GM12873 (cell line): ENCODE measurements around the gene LRIT2.

Experiments
- TF ChIP-seq, protein P1 (sequence below): IDR thresholded peaks from 2 replicates; pipeline ENCODE4 v1.5.1; 2012; ENCODE audit warnings: low read depth, mild to moderate bottlenecking, moderate library complexity, low read length, control low read depth; ENCODE audit not compliant: insufficient read depth; ENCODE audit errors: missing control alignments

LRIT2 gene

DNA sequence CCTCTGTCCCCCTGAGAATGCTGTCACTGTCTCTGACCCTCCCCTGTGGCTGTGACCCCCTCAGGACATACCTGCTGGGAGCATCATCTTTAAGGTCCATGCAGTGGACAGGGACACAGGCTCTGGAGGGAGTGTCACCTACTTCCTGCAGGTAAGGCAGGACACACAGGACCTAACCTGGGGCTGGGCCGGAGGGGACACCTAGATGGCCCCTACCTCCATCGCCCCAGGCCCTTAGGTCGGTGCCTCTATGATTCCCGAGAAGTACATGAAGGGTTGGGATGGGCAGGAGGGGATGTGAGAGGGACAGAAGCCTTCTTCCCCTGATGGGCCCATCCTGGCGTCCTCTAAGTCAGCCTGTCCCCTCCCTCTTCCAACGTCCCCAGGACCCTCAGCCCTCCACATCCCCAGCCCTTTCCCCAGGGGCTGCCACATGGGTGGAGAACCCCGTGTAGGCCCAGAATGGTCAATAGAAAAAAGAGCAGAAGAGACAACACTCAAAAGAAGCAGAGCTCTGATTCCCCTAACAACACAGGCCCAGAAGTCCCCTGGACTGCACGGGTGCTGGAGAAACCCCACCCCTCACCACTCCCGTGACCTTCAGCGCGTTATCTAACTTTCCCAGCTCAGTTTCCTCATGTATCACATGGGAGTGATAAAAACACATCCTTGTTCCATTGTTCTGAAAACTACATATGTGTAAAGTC is 24.7 kb downstream of the LRIT2 start:
- TF ChIP-seq, protein P1, sequence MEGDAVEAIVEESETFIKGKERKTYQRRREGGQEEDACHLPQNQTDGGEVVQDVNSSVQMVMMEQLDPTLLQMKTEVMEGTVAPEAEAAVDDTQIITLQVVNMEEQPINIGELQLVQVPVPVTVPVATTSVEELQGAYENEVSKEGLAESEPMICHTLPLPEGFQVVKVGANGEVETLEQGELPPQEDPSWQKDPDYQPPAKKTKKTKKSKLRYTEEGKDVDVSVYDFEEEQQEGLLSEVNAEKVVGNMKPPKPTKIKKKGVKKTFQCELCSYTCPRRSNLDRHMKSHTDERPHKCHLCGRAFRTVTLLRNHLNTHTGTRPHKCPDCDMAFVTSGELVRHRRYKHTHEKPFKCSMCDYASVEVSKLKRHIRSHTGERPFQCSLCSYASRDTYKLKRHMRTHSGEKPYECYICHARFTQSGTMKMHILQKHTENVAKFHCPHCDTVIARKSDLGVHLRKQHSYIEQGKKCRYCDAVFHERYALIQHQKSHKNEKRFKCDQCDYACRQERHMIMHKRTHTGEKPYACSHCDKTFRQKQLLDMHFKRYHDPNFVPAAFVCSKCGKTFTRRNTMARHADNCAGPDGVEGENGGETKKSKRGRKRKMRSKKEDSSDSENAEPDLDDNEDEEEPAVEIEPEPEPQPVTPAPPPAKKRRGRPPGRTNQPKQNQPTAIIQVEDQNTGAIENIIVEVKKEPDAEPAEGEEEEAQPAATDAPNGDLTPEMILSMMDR = no peak

DNA sequence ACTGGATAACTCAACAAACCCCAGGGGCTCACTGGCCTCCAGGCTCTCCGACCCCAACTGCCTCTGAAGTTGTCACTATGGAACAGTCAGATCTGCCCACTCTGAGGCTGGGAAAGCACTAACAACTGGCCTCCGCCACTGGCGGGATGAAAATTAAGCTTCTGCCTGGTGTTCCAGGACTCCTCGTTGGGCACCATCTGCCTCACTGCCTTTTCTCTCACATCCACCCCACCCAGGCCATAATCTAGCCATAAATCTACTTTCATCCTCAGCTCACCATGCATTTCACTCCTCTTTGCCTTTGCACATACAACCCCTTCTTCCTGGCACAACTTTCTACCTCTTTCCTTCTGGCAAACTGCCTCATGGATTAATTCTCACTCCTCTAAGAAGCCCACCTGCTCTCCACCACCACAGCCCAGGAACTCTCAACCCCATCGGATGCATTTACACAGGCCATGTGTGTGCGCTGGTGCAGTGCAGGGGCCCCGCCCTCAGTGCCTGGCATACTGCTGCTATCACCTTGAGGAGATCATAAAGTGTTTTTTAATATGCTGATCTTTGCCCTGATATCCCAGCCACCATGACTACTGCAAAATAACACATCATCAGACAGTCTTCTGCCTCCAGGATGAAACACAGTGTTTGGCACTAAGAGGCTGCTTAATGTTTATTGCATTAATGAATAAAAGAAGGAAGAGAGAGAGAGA is 27.0 kb downstream of the LRIT2 start:
- TF ChIP-seq, protein P1 = no peak

DNA sequence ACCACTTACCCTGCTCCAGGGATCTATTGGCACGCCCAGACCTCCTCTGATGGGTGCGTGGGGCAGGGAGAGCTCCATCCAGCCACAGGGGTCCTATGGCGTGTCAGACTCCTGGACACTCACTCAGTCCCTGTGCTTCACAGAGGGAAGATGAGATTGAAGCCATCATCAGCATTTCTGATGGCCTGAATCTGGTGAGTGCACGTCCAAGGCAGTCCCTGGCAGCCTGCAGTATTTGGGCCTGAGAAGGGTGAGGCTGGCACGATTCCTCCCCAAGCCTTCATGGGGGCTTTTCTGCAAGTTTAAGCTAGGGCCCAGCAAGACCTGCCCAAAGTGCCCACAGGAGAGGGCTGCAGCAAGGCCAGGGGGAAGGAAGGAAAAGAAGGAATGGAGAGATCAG is 27.7 kb downstream of the LRIT2 start:
- TF ChIP-seq, protein P1 = no peak

DNA sequence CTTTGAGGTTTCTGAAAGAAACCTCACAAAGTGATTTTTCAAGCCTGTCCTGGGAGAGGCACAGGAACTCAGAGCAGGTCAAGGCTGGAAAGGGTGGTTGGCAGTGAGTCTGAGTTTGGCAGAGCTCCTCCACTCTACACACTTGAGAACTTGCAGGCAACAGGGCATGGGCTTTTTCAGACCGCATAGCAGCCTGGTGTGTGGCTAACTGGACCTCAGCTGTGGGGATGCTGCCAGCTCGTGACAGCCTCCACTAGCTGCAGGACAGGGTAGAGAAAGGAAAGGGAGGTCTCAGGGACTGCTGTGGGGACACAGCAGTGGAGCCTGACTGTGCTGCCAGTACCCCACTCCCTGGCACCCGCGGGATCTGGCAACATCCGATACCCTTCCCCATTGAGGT is 28.4 kb downstream of the LRIT2 start:
- TF ChIP-seq, protein P1 = no peak

DNA sequence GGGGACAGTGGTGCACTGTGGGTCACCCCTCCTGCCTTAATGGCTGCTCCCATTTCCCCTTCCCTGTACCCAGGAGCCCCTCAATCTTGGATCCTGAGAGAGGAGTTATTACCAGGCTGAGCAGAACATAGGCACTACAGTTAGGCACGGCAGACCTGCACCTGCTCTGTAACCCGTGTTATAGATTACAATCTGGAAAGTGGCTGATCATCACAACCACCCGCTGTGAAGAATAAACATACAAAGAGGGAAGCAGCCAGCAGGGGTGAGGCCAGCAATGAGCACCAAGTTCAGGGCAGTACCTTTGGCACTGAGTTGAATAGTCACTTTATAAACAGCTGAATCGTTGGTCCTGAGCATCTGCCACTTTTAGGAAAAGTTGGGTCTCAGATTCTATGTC is 29.3 kb downstream of the LRIT2 start:
- TF ChIP-seq, protein P1 = no peak

DNA sequence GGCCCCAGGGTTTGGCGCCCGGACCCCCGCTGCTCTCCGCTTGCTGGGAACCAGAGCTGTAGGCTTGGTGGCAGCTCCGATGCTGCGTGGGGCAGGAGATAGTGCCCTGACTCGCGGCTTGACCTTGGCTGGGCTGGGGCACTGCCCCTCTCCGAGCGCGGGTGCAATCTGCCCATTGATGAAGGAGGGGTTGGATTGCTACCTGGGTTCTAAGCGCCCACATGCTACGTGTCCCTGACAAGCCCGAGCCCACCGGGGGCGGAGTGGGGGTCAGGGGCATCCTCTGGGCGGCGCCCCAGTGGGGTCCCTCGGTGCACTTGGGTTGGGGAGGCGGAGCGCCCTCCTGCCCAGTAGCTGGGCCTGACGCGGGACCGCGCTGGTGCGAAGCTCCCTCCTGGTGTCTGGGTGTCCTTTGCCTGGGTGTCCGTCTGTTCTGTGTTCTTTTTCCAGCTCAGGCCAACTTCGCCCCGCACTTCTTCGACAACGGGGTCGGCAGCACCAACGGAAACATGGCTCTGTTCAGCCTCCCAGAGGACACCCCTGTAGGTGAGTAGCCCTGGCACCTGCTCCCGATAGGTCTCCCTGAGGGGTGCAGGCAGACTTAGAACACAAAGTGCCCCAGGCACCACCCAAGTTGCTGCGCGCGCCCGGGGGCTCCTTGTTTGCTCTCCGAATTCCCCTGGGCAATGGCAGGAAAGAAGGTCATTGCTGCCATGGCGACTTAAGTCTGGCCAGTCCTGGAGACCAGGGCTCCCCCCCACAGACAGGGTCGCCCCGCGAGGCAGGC is 30.1 kb downstream of the LRIT2 start:
- TF ChIP-seq, protein P1 = no peak
